GM21619 (cell line): Measurements from ENCODE around the gene CD276.
A peak's percentile ranks its signal among the peaks of the same experiment; 100 is the strongest.
"Not testable (repeated sequence)": the region's sequence is repeated elsewhere in the genome, so short reads cannot be mapped to it uniquely, and the experiment has no call there.

Experiments used
- ATAC-seq: cut with Tn5 transposase; IDR thresholded peaks from one replicate; pipeline ENCODE4 v1.9.1; 2021; ENCODE audit not compliant: unreplicated experiment

CD276 gene

GRCh38 chr15:73684581-73685455, 635 bp downstream of the CD276 start:
- ATAC-seq: no peak

DNA sequence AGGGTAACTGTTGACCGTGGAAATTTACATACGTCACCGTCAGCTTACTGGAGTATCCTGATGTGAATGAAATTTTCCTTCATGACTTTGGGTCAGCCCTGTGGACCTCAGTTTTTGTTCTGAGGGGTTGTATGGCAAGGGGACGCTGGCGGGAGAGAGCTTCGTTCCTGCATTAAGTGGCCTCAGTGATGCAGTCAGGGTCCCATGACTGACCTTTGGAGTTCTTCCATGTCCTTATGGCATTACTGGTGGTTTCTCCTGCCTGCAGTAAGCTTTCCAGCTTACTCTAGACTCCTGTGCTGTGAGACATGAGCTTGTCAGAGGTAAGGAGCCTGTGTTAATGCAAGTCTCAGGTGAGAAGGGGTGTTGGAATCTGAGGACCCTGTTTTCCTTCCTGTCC, 1.8 kb downstream of the CD276 start:
- no peak for ATAC-seq

GRCh38 chr15:73686781-73687256, 2.6 kb downstream of the CD276 start:
- ATAC-seq: no peak

- ATAC-seq: no peak
Observed at GRCh38 chr15:73687351-73687750, 3.2 kb downstream of the CD276 start.

- ATAC-seq: no peak
Observed at GRCh38 chr15:73688455-73688854, 4.3 kb downstream of the CD276 start.

- no peak for ATAC-seq
Observed at GRCh38 chr15:73691396-73691795, 7.2 kb downstream of the CD276 start.

DNA sequence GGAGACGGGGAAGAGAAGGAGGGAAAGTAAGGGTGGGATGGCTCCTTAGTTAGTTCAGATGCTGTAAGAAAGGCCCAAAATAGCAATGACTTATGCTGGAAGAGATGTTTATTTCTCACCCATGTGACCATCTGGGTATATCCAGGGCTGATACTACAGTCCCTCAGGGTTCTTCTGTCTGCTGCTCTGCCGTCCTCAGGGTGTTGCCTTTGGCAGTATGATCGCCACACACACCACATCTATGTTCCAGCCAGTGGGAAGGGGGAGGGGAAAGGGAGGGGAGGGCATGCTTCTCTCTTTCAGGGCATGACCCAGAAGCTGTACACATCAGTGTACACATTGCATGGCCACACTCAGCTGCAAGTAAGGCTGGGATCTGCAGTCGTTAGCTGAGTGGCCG, 10.2 kb downstream of the CD276 start:
- no peak for ATAC-seq

GRCh38 chr15:73695773-73696640, 11.8 kb downstream of the CD276 start:
- ATAC-seq: no peak

DNA sequence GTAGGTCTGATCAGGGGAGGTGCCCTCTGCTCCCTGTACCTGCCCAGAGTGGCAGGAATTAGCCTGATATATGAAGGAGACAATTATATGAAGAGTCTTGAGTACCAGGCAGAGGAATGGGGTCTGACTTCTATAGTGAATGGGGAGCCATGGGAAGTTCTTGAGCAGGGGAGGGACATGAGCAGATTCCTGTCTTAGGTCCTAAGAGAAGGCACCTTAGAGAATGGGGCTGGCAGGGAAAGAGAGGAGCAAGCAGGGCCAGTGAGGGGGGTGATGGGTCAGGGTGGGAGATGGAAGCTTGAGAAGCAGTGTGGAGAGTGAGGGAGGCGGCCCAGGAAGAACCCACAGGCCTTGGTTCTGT, 12.4 kb downstream of the CD276 start:
- no peak for ATAC-seq

- ATAC-seq: peak; percentile 87
Observed at GRCh38 chr15:73697033-73697467, 12.9 kb downstream of the CD276 start.

- no peak for ATAC-seq
Observed at GRCh38 chr15:73699249-73700040, 15.3 kb downstream of the CD276 start.

DNA sequence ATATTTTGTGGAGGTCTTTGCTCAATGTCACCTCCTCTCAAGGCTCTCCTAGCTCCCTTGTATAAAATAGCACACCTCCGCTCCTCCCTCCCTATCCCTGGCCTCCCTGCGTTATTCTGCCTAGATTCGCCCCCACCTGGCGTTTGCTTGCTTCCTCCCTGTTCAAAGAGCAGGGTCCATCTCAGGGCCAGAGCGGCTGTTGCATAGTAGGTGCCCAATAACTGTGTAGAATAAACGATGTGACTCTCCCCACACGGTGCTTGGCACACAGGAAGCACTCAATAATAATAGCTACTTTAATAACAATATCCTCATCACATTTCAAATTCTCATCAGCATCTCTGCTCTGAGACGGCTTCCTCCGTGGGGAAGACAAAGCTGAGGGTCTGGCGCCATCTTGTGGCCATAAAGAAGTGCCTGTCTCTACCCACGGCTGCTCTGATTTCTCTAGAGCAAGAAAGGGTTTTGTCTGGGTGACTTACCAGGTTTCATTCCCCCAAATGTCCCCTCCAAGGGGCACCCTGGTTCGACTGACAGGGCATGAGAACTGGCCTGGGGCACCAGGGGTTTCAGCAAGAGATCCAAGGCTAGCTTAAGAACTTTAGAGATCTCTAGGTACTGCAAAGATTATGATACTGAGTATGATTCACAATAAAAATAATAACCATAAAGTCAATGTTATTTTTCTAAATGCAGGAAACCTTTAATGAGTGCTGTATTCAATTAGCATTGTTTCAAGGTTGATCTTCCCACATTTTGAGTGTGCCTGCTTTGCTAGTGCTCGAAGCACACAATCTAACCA, 16.1 kb downstream of the CD276 start:
- ATAC-seq: no peak

- not testable (repeated sequence) for ATAC-seq
Observed at GRCh38 chr15:73702311-73703239, 18.4 kb downstream of the CD276 start.

GRCh38 chr15:73703601-73704000, 19.4 kb downstream of the CD276 start:
- not testable (repeated sequence) for ATAC-seq

- not testable (repeated sequence) for ATAC-seq
Observed at GRCh38 chr15:73704142-73704868, 20.1 kb downstream of the CD276 start.

GRCh38 chr15:73704869-73705645, 20.9 kb downstream of the CD276 start:
- ATAC-seq: no peak

- no peak for ATAC-seq
Observed at GRCh38 chr15:73708691-73709090, 24.5 kb downstream of the CD276 start.

GRCh38 chr15:73709241-73709640, 25.1 kb downstream of the CD276 start:
- no peak for ATAC-seq
